Hypothalamus (tissue), 51 donors: ENCODE results near the gene KEAP1.
A peak's percentile ranks its signal among the peaks of the same experiment; 100 is the strongest.

ENCODE experiments used
- DNase-seq, 51 donors: peaks; one replicate each; lab custom pipeline; 2025; lab: John Stamatoyannopoulos, UW

The KEAP1 gene

GRCh38 chr19:10452726-10453618 lies 50.2 kb downstream of the KEAP1 start:
- DNase-seq: peak in 18 of 51 donors; percentile 2 to 39 (median 16)

GRCh38 chr19:10450853-10451609 lies 52.1 kb downstream of the KEAP1 start:
- no peak for DNase-seq

GRCh38 chr19:10450191-10450852 lies 52.8 kb downstream of the KEAP1 start:
- no peak for DNase-seq

GRCh38 chr19:10449037-10449436 lies 54.1 kb downstream of the KEAP1 start:
- DNase-seq: no peak

- DNase-seq: no peak
Observed at GRCh38 chr19:10442698-10443097, 60.5 kb downstream of the KEAP1 start.

GRCh38 chr19:10439588-10439987 lies 63.6 kb downstream of the KEAP1 start:
- DNase-seq: no peak
